ENCODE results near the gene CACFD1.

The CACFD1 gene

GRCh38 chr9:133516961-133517350 lies 57.2 kb downstream of the CACFD1 start:
- no peak for DNase-seq (ENCODE audit: low read depth, low spot score)

- DNase-seq (ENCODE audit: low read depth, low spot score), result no peak
Observed at GRCh38 chr9:133517711-133518110, 57.9 kb downstream of the CACFD1 start.

GRCh38 chr9:133518200-133518599 lies 58.4 kb downstream of the CACFD1 start:
- no peak for DNase-seq (ENCODE audit: low read depth, low spot score)

GRCh38 chr9:133518706-133519449 lies 59.1 kb downstream of the CACFD1 start:
- no peak for DNase-seq (ENCODE audit: low read depth, low spot score)

- DNase-seq (ENCODE audit: low read depth, low spot score), result no peak
Observed at GRCh38 chr9:133519693-133520092, 59.9 kb downstream of the CACFD1 start.

- DNase-seq (ENCODE audit: low read depth, low spot score), result no peak
Observed at GRCh38 chr9:133520121-133520835, 60.5 kb downstream of the CACFD1 start.
